Endothelial cell of umbilical vein (primary cell): ENCODE data around the gene SYTL2.

ENCODE experiments used
- EZH2 ChIP-seq: IDR thresholded peaks from 2 replicates; pipeline ENCODE4 v1.6.1; 2012; ENCODE audit warnings: borderline replicate concordance, low read depth, mild to moderate bottlenecking, moderate library complexity, low read length, inconsistent platforms; ENCODE audit not compliant: severe bottlenecking
- FOS ChIP-seq: IDR thresholded peaks from 2 replicates; pipeline ENCODE4 v1.6.1; 2011; ENCODE audit warnings: mild to moderate bottlenecking, low read length, moderate library complexity, borderline replicate concordance; ENCODE audit not compliant: insufficient read depth
- JUN ChIP-seq: IDR thresholded peaks from 2 replicates; pipeline ENCODE4 v1.6.1; 2011; ENCODE audit warnings: borderline replicate concordance, low read depth; ENCODE audit not compliant: insufficient read length, insufficient read depth
- POLR2A ChIP-seq: IDR thresholded peaks from 2 replicates; pipeline ENCODE4 v1.6.1; 2012; ENCODE audit warnings: low read depth, mild to moderate bottlenecking, control low read depth, low read length
- TF ChIP-seq, protein P1 (sequence below), 2 donors: IDR thresholded peaks; 1 replicate in 1 of 2; 2 replicates in 1 of 2; pipeline ENCODE4 v1.5.1; 2011; ENCODE audit warnings: low read length in 2 of 2, mild to moderate bottlenecking in 2 of 2, moderate library complexity in 2 of 2, control low read depth in 1 of 2, inconsistent platforms in 1 of 2, low read depth in 1 of 2; ENCODE audit not compliant: insufficient read depth in 1 of 2; ENCODE audit errors: extremely low read depth in 1 of 2
- TF ChIP-seq, protein P2 (sequence below): IDR thresholded peaks from 2 replicates; pipeline ENCODE4 v1.6.1; 2011; ENCODE audit not compliant: insufficient read depth, insufficient read length

DNA sequence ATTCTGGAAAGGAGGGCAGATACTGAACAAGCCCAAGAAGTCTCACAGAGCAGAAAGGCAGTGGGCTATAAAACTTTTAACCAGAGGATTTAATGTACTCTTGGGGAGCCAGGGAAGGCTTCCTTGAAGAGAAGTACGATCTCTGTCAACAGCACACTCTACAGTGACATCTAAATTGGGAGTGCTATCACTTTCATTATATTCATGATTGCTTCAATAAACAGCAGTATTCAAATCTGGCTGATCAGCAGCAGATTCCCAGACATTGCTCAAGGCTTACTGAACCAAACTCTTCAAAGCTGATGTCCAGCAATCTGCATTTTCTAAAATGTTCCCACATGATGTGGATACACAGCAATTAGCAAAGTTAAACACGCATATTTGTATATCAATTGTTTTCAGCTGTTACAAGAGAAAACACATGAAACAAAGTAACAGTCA lies 44.2 kb downstream of the SYTL2 start:
- TF ChIP-seq FOS (no peak), EZH2 (no peak), JUN (no peak), POLR2A (no peak)
- TF ChIP-seq, protein P1, sequence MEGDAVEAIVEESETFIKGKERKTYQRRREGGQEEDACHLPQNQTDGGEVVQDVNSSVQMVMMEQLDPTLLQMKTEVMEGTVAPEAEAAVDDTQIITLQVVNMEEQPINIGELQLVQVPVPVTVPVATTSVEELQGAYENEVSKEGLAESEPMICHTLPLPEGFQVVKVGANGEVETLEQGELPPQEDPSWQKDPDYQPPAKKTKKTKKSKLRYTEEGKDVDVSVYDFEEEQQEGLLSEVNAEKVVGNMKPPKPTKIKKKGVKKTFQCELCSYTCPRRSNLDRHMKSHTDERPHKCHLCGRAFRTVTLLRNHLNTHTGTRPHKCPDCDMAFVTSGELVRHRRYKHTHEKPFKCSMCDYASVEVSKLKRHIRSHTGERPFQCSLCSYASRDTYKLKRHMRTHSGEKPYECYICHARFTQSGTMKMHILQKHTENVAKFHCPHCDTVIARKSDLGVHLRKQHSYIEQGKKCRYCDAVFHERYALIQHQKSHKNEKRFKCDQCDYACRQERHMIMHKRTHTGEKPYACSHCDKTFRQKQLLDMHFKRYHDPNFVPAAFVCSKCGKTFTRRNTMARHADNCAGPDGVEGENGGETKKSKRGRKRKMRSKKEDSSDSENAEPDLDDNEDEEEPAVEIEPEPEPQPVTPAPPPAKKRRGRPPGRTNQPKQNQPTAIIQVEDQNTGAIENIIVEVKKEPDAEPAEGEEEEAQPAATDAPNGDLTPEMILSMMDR (IDR thresholded peaks at IDR 0.05; ENCODE audit: extremely low read depth in 1 of 2, insufficient read depth in 1 of 2, low read depth in 1 of 2, low read length in 2 of 2), result no peak
- TF ChIP-seq, protein P2, sequence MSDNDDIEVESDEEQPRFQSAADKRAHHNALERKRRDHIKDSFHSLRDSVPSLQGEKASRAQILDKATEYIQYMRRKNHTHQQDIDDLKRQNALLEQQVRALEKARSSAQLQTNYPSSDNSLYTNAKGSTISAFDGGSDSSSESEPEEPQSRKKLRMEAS, result no peak
